Cerebellar cortex (tissue), 1 donor: ENCODE data around the gene CLCN3.
"Not testable (repeated sequence)": the region's sequence is repeated elsewhere in the genome, so short reads cannot be mapped to it uniquely, and the experiment has no call there.

ENCODE experiments used
- DNase-seq: peaks from one replicate; pipeline ENCODE4 v3.0.0-alpha.2; 2015; ENCODE audit warnings: low spot score

CLCN3 gene

DNA sequence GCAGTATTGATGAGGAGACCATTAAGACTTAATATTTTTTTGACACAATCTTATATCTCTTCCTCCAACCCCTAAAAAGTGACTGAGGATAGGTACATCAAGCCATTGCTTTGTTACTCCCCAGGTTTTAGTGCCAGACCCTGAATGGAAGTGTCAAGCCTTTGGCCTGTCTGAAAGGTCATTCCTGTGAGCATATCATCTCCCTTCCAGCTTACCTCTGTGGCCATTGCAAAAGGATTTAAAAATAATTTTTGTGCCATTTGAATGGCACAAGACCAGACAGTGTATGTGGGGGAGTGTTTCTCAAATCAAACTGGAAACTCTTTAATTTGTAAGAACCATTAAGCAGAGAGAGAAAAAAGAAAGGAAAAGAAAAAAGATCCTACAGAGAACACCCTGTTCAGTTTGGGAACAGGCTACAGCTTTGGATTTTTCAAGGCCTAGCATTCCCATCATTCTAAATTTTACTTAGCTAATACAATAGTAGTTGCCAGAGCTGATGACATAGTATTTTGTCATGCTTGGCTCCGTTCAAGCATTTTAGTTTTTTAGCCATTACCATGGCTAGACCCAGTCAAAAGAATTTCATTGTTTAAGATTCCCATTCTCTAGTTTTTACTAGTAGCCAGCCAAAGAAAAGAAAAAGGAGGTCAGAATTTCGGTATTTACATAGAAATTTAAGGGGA, 87.7 kb downstream of the CLCN3 start:
- DNase-seq, result no peak

DNA sequence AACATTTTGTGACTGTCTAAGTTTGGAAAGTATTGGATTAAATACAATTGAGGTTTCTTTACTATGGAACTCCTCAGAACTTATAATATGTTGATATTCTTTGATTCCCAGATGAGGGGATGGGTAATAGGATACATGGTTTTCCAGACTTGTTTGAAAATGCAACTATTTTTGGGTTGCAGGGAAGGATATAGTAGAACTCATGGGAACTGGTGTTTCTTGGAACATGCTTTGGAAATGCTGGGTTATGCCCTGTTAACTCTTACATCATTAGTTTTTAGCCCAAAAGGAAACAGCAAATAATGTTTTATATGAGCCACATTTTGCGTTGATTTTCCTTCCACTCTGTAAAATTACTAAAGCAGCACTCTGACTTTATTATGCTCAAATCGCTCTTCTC, 95.4 kb downstream of the CLCN3 start:
- no peak for DNase-seq

DNA sequence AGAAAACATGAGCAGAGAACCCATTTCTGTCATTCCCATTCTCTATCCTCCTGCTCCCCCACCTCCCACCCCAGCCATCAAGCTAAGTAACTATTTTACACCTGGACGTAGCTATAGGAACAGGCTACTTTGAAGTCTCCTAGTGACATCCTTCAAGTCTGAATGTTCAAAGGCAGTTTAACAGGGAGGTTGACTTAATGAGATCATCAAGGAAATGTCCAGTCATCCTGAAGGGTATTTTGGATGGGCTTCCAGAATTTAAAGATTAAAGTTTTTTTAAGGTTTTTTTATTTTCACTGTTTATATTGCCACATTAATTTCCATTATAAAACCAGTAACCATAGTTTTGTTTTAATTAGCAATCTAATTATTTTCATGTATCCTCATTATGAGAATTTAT, 96.3 kb downstream of the CLCN3 start:
- no peak for DNase-seq

DNA sequence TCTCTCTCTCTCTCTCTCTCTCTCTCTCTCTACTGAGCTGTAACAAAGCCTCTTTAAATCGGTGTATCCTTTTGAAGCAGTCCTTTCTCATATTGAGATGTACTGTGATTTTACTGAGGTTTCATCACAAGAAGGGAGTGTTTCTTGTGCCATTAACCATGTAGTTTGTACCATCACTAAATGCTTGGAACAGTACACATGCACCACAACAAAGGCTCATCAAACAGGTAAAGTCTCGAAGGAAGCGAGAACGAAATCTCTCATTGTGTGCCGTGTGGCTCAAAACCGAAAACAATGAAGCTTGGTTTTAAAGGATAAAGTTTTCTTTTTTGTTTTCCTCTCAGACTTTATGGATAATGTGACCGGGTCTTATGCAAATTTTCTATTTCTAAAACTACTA, 100.2 kb downstream of the CLCN3 start:
- DNase-seq, result no peak

DNA sequence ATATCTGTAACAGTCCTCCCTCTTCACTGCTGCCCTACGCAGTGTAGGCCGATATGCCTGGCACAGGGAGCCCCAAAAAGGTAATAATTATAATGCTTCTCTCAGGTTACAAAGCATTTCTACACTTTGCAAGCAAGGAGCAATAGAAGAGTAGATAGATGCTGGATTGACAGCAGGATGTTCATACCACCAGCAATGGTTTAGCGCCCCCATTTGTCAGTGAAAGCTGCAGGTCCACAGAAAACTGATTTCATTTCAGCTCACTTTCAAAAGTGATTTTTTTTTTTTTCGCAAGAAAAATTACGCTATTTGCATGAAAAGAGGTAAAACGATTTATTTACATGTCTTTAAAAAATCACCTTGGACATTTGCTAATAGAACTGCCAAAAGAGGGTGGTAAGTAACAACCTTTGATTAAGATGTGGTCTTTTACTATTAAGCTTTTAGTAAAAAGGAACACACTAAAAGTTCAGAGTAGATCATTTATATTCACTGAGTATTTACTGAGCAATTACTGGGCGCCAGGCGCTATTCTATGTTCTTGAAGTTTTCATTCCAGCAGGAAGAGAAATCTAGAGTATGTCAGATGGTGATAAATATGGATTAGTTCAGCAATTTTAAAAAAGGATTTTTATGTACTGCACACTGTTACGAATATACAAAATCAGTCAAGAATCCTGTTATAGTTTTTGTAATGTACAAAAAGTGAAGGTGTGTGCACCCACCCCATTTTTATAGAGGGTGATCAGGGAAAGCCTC, 103.0 kb downstream of the CLCN3 start:
- peak; percentile 13 for DNase-seq

DNA sequence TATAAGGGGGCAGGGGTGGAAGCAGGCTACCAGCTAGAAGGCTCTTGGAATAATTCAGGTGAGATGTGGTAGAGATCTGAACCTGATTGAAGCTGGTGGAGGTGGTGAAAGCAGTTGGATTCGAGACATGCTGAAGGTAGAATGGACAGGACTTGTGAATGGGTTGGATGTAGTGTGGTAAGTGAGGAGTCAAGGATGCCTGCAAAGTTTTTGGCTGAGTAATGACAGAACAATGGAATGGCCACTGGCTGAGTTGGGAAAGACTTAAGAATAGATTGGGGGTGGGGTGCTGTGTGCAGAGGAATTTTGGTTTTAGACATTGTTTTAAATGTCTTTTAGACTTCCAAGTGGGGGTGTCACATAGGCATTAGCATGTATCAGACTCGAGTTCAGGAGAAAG, 103.9 kb downstream of the CLCN3 start:
- DNase-seq, result no peak

DNA sequence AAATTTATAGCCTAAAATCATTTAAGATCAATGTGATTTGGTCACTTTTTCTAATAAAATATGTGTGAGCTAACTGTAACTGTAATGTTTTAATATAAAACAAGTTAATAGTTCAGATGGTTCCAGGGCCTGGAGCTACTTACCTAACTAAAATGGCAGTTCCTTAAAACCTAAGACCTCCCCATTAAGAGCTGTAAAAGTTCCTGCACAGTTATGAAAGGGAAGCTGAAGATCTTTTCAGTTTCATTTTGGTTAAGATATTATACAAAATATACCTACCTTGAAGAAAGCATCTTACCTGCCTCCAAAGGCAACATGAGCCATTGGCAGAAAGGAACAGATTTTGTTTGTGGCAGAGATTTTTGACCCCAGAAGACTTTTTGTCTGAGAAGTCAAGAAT, 107.2 kb downstream of the CLCN3 start:
- DNase-seq, result no peak

DNA sequence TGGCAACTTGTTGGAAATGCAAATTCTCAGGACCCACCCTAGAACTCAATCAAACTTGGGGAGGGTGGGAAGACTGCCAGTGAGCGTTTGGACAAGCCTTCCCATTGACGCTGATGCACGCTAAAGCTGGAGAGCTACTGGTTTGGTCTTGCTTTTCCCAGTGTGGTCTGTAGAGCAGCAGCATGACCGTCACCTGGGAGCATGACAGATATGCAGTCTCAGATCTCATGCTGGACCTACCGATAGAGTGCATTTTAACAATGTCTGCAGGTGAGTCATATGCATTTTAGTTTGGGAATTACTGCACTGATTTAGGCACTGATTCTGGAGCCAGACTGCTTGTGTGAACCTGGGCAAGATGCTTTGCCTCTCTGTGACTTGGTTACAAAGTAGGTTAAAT, 110.2 kb downstream of the CLCN3 start:
- no peak for DNase-seq

DNA sequence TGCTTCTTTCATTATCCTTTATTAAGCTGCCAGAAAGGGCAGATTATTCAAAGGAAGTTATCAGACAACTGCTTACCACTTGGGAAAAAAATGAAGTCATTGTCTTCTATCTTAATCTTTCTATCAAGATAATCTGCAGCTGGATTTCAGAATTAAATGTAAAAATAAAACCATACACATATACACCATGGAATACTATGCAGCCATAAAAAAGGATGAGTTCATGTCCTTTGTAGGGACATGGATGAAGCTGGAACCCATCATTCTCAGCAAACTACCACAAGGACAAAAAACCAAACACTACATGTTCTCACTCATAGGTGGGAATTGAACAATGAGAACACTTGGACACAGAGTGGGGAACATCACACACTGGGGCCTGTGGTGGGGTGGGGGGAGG, 118.2 kb downstream of the CLCN3 start:
- DNase-seq, result not testable (repeated sequence)

DNA sequence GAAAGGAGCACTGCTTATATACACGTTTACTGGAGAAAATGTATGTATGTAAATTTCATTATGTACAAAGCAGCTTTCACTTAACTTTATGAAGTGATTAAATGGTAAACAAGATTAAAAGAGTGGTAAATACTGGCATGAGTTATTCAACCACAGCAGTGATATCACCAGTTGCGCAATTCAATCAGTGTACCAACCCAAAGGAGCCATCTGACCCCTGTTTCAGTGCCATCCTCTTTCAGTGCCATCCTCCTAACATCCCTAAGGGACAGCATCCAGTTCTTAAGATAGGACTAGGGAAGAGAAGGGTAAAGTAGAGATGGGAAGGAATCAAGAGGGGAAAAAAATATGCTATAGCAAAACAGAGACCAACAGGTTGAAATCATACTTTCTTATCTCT, 121.2 kb downstream of the CLCN3 start:
- no peak for DNase-seq

DNA sequence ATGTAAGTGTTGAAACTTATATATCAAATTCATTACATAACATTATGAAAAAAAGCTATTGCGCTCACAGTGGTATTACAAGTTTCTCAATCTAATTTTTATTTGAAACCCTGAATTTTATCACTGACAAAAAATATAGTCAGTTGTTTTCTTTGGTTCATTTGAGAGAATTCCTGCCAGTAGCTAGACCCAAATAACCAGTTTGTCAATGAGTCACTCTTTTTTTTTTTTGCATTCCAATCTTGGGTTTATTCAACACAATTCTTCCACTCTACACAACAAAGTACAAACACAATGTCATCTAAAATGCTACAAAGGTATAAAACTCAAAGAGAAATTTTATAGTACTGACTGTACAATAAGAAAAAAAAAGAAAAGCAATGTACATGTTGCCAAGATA, 124.2 kb downstream of the CLCN3 start:
- no peak for DNase-seq

DNA sequence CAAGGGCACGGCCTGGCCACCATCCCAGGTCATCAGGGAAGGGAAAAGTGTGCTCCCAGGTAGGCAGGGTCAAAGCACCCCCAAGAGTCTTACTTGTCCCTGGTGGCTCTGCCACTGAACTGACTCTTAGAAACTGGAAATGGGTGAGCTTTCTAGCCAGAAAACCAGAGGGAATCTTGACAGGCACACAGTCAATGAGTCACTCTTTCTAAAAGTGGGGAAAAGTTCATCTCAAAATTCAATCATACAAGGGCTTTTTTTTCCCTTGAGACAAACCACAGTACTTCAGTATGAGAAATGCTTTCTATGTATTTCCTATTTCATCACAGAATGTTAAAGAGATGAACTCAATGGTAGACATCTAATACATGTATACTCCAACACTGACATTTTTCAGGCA, 124.9 kb downstream of the CLCN3 start:
- no peak for DNase-seq

DNA sequence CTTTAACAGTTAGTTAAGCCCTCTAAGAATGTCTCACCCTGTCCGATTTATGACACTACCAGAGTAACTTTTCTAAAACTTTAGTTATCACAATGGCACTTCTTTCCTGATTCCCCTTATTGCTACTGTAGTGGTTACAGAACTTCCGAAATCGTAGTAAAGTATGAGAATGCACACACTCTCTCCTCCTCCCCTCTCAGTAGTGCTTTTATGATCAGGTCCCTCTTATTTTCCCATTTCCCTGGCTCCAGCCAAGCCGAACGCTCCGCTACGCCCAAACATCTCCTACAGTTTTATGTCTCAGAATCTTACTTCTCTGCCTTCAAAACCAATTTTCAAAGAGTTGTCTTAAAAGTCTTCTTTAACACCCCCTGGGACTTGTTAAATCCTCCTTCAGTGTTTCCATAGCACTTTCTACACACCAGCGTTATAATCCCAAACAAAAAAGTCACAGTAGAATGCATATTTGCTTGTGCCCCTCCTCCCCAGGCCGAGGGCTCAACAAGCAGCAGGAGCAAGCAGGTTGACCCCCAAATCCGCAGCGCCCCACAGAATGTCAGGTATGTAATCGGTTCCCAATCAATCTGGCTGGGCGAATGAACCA, 136.7 kb downstream of the CLCN3 start:
- peak; percentile 7 for DNase-seq

DNA sequence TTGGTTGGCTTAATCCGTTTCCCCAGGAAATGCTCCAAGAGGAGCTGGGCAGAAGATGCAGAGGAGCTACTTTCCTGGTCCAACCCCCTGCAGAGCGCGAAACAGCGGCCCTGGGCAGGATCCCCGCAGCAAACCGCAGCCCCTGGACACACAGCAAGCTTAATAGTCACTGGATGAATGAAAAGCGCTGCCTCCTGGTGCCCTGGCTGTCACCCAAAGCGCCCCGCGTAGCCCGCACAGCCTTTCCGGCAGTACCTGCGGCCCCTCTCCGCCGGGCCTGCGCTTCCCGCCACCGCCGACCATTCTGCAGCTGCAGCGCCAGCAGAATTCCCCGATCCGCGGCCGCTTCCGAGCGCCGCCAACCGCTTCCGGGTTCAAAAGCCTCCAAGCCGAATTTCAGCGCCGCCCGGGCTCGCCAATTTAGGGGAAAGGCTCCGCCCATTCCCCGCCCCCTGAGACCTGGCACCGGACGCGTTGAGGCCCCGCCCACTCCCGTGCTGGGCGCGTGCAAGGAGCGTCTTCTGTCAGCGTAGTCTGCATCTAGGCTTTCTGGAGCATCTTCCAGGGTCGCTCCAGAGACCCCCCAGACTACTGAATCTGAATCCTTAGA, 137.3 kb downstream of the CLCN3 start, which contains the start of gene HPF1:
TSS of gene HPF1 (minus strand) at position 370 of the 610 bp plus-strand sequence. CDS start at position 303, 67 bp downstream.
- DNase-seq, result peak; percentile 91

DNA sequence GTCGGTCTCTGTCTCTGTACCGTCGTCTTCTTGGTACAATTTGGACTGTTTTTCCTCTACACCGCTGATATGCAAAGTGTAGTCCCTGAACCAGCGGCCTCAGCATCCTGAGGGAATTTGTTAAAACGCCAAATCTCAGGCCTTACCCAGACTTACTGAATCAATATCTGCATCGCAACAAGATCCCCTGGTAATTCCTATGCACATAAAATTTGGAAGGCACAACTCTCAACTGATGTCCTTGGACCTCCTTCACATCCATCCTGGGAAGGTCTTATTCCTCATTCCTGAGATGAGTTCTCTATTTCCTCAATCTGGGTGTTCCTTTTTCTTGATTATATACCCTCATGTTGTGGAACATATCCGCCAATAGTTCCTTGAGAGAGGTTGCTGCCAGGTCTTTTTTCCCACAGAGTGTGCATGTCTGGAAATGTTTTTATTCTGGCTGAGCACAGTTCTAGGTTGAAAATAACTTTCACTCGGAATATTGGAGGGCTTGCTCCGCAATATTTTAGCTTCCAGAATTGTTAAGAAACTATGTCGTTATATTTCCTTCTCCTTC, 138.1 kb downstream of the CLCN3 start:
- peak; percentile 40 for DNase-seq

DNA sequence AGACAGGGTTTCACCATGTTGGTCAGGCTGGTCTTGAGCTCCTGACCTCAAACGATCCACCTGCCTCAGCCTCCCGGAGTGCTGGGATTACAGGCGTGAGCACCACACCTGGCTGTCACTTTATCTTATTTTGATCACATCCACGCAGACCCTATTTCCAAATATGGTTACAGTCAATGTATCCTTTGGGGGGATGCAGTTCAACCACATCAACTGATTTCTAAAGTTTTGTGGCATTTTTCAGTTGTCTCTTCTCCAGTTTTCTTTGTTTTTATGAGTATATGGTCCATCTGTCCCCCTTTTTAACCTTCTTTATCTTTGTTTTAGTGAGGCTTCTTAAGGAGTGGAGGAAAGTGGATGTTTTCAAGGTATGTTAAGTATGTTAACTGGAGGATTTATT, 141.5 kb downstream of the CLCN3 start:
- no peak for DNase-seq

DNA sequence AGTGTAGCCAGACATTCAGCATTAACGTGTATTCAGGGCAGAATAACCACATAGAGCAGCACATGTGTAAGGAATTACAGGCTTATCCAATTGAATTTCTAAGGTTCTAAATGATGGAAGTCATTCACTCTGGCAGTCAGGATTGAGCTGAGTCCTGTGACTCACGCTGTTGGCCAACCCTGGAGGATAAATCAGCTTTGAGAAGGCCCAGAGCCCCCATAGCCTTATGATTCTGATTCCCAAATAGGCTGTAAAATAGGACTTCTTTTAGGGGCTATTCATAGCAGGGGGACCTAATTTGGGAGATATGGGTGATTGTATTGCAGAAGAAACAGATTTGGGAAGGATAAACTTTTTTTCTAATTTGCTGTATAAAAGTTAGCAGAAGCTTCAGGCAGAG, 145.5 kb downstream of the CLCN3 start:
- DNase-seq, result no peak

DNA sequence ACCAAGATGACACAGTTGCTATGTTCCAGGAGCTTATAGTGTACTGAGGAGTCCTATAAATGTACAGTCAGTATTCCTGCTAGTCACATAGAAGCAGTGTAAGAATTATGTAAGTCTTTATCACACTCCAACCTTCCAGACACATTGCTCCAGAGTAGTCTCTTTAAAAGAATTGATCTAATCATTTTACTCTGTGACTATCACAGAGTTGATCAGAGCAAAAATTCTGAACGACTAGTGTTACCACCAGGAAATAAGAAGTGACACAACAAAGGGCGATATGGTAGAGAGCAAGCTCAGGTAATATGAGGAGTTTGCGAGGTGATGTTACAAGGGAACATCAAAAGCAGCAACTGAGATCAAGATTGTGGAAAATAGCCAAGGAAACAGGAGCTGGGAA, 146.4 kb downstream of the CLCN3 start:
- DNase-seq, result no peak

DNA sequence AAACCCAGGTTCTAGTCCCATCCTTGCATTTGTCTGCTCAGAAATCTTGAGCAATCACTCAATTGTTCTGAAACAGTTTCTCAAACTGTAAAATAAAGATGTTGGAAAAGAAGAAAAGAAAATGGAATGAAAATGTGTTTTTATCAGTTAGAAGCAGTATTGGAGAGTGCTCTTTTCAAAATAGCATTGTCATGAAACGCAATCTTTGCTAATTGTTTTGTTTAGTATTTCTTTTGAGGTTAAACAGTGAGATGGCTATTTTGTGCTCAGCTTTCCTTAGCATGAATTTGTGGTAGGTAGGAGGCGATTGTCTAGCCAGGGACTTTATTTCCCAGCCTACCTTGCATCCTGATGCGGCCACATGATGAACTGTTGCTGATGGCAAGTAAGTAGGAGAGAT, 148.0 kb downstream of the CLCN3 start:
- DNase-seq, result no peak

DNA sequence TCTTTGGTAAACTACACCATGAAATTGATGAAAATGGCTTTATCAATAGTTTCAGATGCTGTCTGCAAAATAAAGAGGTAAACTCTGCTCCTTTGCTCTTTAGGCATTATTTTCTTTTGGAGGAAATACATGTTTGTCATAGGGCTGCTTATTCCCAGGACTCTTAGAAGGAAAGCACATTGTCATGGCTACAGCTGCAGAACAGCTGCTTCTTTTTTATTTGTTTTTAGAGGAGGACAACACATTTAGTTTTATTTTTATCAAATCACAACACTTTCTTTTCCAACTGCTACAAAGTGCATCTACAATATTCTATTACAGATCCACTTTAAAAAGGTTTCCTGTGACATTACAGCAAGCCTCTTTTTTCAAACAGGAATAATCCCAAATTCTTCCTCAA, 150.0 kb downstream of the CLCN3 start:
- no peak for DNase-seq

DNA sequence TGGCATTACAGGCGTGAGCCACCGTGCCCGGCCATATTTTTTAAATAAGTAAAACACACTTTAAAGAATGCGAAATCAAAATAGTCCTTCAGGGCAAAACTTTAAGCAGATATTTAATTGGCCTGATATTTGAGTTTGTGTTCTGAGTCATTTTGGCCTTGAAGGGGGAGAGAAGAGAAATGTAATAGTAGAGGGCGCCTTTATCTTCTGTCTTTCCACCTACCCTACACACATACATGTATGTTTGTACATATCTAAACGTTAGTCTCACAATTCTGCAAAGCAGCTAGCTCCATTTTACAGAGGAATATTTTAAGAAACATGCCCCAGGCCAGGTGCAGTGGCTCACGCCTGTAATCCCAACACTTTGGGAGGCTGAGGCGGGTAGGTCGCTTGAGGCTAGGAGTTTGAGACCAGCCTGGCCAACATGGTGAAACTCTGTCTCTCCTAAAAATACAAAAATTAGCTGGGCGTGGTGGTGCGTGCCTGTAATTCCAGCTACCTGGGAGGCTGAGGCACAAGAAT, 151.2 kb downstream of the CLCN3 start:
- not testable (repeated sequence) for DNase-seq
